Activated CD4-positive, alpha-beta T cell treated with anti-CD3 and anti-CD28 coated beads for 48 hours (primary cell): ENCODE results near the gene SORL1-AS1.

Source experiments
- DNase-seq: peaks from one replicate; pipeline ENCODE4 v3.0.0-alpha.2; 2020

Gene SORL1-AS1

DNA sequence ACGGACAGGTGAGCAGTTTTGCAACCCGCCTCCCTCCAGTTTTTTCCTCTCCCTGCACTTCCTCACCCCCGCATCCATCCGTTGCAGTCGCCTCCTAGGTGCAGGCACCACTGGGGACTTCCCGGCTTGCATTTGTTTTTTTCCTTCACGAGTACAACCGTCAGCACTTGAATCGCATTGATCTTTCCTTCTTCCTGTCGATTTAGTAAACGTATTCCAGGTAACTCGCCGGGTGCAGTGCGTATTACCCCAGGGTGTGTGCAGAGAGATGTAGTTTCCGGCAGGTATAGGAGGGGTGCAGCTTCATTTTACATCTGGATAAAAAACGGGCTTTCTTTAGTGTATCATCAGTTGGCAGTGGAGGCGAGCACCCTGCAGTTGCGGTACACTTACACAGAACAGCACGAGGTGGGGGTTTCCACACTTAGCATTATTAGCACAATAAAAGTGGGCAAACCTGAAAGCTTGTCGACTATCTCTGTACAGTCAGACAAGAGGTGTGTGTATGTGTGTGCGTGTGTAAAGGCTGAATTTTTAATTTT lies at the start of gene SORL1-AS1:
Gene SORL1-AS1 (minus strand): TSS at position 359 of the 542 bp plus-strand sequence.
- DNase-seq: peak; percentile 64

- no peak for DNase-seq
Observed at GRCh38 chr11:121500717-121501116, 48.0 kb upstream of the SORL1-AS1 start.

DNA sequence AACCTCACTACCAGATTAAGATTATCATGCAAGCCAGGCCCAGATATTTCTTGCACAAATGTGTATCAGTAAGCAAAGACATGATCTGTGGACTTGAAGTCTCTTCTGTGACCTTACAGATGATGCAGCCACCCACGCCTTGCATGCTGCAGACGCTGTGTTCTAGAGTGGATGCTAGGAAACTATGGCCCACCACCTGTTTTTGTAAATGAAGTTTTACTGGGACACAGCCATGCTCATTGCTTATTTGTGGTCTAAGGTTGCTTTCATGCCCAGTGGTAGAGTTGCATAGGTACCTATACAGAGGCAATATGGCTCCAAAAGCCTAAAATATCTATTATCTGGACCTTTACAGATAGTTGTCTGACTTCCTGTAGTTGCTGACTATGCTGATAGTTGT lies 47.5 kb upstream of the SORL1-AS1 start:
- DNase-seq: no peak

- no peak for DNase-seq
Observed at GRCh38 chr11:121499405-121499804, 46.6 kb upstream of the SORL1-AS1 start.

GRCh38 chr11:121497176-121497998 lies 44.6 kb upstream of the SORL1-AS1 start:
- no peak for DNase-seq

- peak; percentile 66 for DNase-seq
Observed at GRCh38 chr11:121494355-121495099, 41.8 kb upstream of the SORL1-AS1 start.

- no peak for DNase-seq
Observed at GRCh38 chr11:121489823-121490222, 37.1 kb upstream of the SORL1-AS1 start.

DNA sequence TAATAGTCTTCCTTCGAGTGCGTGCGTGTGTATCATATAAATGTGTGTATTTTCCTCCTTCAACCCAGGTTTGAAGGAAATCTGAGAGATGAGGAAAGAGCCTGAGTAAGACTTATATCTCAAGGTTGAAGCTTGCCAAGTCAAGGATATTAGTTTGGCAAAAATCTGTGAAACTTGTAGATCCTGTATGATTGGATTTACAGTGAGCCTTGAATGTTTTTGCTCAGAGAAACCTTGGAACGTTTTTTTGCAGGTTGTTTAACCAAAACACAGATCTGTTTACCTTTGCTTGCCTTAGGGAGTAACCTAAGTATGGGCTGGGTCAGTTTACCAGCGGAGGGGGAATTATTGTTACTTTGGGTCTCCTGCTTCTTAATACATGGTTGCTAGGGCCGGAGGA lies 35.9 kb upstream of the SORL1-AS1 start:
- DNase-seq: no peak

DNA sequence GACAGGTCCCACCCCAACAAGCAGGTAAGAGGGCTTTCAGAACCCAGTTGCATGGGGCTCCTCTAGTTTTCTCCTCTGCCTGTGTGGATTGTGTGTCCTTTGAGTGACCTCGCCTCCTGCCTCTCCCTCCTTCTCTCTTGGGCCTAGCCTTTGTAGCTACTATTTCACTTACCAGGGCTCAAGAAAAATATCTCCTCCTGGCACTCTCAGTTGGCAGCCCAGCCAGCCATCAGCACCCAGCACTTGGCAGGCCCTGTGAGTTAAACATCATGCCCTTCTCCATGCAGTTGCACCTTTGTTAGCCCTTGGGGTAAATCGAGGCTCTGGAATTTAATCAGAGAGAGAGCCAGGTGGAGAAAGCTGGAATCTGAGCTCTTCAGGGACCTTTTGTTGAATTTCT lies 35.4 kb upstream of the SORL1-AS1 start:
- DNase-seq: no peak

- DNase-seq: no peak
Observed at GRCh38 chr11:121487191-121487590, 34.4 kb upstream of the SORL1-AS1 start.

DNA sequence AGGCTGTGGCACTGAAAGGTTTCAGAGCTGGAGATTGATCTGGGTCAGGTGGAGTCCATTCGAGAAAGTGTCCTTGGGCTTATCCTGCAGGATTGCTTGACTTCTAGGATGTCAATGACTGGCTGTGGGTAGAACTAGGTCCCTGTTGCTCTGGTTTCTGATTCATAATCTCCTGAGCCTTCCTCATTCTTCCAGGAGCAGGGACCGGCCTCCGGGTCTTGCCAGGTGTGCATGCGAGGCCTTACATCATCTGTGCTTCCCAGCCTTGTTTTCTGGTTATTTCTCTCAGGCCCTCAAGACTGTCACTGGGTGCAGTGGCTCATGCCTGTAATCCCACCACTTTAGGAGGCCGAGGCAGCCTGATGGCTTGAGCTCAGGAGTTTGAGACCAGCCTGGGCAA lies 33.3 kb upstream of the SORL1-AS1 start:
- DNase-seq: no peak

DNA sequence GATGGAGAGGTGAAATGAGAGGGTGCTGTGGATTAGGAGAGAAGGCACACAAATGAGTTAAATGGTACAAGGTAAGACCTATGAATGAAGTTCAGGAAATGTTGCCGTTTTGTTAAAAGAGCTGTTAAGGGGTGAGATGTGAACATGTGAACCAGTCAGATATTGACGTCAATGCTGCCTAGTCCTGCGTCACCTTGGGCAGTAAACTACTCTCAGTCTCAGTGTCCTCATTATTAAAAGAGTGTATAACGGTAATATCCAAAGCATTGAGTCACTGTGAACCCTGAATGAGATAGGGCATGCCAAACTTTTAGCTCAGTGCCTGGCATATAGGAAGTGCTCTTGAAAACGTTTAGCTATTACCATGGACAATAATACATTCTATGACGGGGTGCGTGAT lies 32.4 kb upstream of the SORL1-AS1 start:
- no peak for DNase-seq

- no peak for DNase-seq
Observed at GRCh38 chr11:121483805-121484480, 31.2 kb upstream of the SORL1-AS1 start.

DNA sequence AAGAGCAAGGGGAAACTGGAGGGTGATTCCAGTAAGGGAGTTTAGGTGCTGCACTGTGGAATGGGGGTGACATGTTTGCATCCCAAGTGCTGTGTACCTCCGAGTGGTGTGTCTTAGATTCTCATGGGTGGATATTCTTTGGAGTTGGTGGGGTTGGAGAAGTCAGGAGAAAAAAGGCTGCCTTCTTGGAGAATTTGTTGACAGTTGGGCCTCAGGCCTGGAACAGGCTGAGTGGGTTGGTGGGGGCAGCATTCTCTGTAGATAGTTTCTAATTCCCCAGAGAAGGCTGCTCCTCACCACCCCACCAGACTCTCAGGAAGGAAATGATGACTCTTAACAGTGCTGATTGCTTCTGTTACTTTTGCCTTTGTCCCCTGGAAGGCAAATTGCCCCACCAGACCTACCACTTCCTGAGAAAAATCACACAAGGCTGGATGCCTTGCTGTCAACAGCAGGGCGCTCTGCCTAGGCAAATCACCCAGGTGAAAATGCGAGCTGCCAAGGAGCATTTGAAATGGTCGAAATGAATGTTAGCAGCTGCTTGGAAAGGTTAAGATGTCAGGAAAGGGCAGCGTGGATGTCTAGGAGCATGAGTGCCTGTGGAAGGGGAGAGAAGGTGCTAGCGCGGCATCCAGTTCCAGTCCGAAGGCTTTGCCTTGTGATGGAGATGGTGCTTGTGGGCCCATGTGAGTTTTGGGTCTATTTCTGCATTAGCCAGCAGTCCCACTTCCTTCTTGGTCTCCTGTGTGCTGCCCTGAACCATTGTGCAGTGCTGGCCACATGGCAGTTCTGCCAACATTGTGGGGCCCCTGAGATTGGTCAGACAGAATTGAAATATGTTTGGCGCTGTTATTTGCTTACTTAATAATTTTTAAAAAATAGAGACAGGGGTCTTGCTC lies 29.7 kb upstream of the SORL1-AS1 start:
- DNase-seq: peak; percentile 49

GRCh38 chr11:121481484-121482230 lies 28.9 kb upstream of the SORL1-AS1 start:
- peak; percentile 56 for DNase-seq

- no peak for DNase-seq
Observed at GRCh38 chr11:121479698-121480238, 27.0 kb upstream of the SORL1-AS1 start.

DNA sequence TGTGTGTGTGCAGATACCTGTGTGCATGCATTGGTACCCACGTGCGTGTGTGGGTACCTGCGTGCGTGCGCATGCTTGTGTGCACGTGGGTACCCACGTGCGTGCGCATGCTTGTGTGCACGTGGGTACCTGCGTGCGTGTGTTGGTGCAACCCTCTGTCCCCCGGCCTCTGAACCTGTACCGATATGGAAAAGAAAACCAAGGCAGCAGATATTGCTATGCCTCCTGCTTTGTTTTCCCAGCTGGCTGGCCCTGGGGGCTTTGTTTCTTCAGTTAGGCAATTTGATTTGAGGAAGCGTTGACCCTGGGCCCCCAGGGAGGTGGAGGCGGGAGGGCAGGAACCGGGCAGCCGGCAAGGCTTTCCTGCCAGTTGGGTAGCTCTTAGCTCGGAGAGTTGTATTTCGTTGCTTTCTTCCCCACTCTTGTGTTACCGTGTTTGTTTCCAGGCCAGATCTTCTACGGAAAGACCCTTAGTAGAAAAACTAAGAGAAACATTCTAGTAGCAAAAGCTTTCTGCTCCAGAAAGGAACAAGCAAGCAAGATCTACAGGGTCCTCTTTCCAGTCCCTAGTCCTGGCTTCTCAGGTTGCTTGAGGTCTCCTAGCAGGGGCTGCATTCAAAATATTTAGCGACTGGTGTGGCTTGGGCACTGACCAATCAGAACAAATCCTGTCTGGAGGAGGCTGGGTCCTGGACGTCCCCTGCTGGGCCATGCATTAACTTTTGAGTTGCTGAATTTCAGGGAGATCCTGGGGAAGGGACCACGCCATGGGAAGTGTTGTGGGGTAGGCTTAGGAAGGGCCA lies 26.3 kb upstream of the SORL1-AS1 start:
- no peak for DNase-seq

DNA sequence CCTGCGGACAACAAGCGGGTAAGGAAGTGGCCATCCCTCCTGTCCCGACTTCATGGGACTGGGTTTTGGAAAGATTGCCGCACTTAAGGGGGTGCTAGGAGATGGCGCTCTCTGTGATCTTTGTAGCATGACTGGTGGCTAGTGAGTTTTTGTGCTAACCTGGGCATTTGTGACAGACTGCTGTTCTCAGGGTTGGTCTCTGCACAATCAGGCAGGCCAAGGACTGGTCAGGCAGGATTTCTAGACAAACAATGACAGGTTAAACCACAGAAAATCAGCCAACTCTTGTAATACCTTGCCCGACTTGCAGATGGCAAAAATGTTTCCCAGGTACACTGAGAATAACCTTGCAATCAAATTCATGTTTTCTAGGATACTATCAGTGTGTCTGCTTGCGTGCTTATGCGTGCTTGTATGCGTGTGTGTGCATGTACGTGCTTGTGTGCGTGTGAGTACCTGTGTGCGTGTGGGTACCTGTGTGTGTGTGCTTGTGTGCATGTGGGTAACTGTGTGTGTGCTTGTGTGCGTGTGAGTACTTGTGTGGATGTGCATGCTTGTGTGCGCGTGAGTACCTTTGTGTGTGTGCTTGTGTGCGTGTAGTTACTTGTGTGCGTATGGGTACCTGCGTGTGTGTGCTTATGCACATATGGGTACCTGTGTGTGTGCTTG lies 25.6 kb upstream of the SORL1-AS1 start:
- DNase-seq: no peak

DNA sequence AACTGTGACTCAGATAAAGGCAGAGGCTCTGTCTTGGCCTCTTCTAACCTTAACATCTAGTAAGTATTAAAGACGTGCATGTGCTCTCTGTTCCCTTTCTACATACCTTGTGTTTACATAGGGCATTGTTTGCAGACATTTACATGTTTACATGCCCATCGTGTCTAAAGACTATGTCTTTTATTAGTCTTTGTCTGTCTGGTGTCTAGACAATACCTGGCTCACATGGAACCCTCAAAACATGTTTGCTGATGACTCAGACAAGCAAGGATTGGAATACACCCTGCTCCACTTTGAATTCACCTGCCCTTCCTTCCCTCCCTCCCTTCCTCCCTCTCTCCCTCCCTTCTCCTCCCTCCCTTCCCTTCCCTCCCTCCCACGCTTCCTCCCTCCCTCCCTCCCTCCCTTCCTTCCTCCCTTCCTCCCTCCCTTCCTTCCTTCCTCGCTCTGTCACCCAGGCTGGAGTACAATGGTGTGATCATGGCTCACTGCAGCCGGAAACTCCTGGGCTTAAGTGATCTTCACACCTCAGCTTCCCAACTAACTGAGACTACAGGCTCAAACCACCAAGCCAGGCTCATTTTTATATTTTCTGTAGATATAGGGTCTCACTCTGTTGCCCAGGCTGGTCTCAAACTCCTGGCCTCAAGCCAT lies 23.7 kb upstream of the SORL1-AS1 start:
- no peak for DNase-seq
